ENCODE measurements around the gene PLB1.

PLB1 gene

DNA sequence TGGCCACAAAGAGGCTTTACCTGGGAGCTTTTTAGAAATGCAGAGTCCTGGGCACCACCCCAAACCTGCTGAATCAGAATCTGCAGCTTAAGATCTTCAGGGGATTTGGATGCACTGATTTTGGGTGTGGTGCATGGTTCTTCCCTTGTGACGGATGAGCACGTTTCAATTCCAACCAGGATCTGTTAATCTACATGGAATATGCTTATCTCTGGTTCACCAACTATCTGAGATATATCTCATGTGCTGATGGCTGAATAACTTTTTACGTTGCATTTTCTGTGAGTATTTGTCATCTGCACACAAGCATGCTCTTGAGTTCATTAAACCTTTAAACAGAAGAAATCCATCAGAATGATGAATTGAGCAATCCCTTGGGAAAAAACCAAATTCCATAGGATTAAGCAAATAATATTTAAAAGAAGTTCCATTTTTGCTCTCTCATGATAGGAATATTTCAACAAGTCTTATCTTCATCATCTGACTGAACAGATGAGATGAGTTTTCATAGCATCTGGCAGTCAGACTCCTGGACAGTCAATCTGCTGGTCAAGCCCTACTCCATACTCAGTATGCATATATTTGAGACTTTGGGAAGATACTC, 120.6 kb downstream of the PLB1 start:
- DNase-seq: no peak

DNA sequence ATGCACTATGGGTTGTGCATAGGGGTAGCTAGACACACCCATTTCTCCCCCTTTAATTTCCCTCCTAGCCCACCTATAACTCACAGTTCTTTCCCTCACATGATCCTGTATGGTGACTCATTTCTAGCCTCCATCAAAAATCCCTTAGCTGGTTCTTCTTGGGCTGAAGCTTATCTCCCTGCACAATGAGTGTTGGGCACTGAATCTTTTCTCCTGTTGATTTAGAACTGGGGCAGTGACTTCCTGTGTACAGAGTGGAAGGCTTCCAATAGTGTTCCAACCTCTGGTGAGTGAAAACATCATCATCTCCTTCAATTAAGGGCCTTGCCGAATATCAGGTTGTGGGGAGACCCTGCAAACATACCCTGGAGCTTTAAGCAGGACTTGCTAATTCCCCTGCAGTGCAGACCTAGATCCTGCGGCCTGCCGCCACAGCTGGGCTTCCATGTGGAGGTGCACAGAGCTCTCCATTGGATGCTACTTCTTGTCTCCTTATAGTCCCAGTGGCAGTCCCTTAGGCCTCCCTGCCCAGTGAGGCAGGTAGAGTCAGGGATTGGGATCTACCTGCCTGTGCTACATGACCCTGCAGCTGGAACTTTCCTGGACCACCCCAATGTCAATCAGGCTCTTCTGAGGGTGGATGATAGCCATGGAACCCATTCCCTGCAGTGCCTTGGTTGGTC, 121.8 kb downstream of the PLB1 start:
- DNase-seq: no peak

DNA sequence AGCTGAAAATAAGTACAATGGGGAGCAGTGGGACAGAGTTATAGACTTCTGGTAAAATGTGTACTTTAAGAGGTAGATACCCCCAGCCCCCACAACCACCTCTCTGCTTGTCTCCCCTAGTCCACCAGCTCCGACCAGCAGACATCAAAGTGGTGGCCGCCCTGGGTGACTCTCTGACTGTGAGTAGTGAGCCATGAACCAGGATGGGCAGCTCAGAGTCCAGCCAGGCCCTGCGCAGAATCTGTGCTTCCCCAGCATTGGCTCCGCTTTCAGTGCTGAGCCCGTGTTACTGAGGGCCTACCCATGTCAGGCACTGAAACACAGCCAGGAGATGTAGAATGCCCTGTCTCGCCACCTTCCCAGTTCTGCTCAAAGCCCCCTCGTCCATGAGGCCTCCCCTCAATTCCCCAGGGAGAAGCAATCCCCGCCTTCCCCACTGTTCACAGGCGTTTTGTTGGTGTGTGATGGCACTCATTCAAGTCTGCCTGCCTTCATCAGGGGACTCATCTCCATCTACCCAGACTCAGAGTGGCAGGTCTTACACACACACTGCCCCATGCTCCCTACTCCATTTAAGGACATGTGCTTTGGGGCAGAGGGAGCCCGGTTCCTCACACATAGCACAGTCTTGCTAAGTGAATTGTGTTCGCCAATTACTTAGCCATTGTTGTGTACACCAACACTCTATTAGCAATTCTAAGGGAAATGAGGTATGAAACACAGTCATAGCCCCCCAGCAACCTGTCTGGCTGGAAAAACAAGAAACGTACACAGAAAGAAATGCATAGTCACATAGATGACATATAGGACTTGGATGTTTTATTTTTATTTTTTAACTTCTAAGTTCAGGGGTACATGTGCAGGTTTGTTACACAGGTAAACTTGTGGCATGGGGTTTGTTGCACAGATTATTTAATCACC, 122.6 kb downstream of the PLB1 start:
- no peak for DNase-seq

DNA sequence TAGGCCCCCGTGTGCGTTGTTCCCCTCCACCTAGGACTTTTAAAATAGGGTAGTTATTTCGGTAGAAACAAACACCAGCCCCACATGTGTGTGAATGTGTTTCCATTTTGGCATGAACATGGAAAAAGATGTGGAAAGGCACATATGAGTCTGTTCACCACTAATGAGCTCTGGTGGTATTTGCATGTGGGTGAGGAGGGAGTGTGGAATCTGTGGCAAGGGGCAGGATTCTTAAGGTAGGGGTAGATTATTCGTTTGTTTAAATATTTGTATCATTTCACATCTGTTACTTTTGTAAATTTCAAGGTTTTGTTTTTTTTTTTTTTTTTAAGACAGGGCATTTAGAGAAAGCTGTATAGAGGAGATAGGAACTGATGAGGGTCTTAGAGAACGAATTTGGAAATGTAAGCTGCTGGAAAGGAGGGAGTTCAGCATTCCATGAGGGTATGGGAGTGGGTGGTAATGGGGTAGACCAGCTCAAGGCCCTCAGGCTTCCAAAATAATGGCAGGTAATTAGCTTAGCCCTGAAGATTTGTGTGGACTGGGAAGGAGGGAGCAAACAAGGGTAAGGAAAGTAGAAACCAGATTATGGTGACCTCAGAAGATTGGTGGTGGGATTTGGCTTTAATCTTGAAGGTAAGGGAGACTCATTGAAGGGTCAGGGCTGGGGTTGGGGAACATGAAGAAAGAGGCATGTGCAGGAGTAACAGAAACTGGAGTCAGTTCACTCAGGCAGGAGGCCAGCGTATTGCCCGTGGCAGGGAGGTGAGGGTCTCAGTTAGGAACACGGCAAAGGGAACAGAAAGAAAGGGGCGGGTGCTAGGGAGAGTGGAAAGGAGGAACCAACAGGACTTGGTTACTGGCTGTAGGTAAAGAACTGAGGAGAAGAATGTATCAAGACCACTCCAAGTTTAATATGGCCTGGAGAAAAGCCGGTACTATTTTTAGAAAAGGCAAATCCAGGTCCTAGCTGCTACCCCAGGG, 123.6 kb downstream of the PLB1 start:
- no peak for DNase-seq

DNA sequence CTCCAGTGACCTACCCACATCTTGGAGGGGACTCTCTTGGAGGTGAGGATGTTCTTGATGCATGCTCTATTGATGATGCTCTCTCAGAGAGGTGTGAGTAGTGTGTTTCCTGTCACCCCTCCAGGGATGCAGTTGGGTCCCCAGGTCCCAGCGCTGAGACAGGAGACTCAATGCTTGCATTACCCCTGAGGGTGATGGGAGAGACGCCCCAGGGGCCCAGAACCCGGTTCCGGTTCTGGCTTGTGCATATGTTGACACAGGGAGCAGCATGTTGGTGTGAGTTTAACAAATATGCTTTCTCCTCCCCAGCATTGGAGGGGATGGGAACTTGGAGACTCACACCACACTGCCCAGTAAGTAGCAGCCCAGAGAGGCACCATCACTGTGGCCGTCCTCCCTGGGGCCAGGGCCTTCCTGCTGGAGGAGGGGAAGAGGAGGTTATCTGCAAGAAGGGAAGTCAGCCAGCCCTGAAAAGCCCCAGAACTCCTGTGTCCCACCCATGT, 124.5 kb downstream of the PLB1 start:
- DNase-seq: no peak

DNA sequence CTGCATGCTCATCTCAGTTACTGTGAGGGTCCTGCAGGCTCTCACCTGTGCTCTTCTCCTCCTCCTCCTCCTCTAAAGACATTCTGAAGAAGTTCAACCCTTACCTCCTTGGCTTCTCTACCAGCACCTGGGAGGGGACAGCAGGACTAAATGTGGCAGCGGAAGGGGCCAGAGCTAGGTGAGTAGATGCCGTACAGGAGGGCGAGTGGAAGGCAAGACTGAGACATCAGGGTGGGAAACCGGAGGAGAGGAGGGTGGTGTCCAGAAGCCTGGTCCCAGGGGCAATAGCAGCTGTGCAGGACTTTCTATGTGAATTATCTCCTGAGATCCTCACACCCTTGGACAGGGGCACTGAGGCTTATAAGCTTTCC, 124.9 kb downstream of the PLB1 start:
- DNase-seq: no peak

DNA sequence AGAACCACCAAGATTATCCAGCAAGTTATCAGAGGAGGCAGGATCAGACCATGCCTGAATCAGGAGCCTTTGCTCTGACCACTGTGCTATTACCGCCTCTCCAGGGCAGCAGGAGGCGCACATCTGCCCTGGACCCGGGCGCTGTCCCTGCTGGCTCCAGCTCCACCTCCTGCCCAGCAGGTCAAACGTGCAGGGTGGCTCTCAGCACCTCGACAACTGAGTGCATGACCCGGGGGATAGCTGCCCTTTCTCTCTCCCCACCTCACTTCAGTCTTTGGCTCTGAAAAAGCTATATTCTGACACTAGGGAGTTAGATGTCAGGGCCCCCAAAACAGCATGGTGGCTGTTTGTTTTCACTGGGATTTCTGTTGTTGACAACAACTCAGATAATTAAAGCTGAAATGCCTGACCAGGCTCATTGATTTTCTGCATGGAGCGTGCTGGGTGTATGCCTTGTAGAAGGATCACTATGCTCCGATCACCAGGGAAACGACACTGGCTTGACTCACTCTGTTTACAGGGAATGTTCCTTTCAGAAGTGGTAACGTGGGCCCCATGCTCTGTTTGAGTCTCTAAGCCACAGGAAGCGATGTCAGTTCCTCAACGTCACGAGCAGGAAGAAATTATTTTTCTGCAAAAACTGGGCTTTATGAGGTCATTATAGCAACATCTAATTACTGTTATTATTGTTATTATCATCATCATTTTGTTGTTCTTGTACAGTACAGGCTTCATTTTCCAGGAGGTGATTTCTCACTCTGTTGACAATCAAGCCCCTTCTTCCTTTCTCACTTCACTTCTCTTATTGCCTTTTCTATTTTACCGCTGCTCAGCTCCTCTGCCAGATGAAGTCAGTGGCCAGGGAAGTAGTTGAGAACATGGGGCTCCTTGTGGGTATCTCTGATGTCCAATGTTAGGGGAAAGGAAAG, 125.6 kb downstream of the PLB1 start:
- peak; percentile 86 for DNase-seq

DNA sequence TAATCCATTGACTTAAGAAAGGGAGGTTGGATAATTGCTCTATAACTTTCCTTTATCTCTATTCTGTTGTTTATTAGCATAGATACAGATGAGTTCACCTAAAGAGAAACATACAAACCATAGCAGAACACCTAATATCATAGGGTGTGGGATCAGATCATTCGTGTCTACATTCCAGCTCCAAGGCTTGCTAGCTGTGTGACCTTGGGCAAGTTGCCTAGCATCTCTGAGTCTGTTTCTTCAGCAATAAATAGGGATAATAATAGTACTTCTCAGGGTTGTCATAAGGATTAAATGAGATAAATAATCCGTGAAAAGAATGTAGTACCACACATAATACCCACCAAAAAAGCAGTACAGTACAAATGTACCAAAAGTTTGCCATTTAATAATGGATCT, 126.2 kb downstream of the PLB1 start:
- no peak for DNase-seq

DNA sequence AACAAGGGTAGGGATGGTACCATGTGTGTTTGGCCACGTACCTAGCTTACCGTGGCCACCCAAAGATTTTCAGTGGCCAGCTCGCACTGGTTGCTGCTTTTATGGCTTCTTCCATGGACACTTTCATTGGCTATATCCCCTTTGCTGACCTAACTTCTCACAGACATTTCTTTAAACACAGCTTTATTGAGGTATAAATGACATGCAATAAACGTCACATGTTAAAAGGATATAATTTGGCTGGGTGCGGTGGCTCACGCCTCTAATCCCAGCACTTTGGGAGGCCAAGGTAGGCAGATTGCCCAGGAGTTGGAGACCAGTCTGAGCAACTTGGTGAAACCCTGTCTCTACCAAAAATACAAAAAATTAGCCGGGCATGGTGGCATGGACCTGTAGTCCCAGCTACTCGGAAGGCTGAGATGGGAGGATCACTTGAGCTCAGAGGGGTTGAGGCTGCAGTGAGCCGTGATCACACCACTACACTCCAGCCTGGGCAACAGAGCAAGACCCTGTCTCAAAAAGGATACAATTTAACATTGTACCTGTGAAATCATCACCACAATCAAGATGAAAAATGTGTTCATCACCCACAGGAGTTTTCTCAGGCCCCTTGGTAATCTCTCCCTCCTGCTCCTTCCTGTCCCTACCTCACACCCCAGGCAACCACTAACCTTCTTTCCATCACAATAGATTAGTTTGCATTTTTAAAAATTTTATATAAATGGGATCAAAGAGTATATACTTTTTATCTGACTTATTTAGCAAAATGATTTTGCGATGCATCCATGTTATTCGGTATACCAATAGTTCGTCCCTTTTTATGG, 127.9 kb downstream of the PLB1 start:
- no peak for DNase-seq

DNA sequence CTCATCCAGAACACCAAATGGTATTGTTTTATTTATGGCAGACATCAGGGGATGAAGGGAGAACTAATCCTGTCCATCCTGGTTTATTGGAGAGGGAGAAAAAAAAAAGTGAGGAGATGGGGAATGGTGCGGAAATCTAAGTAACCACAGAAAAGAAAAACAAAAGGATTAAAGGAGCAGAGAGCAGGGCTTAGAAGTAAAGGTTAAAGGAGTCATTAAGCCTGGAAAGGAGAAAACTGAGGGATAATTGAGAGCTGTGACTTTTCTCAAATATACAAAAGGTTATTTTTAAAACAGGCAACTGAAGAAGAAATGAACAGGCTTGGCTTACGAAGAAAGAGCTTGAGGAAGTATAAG, 128.6 kb downstream of the PLB1 start:
- DNase-seq: no peak

DNA sequence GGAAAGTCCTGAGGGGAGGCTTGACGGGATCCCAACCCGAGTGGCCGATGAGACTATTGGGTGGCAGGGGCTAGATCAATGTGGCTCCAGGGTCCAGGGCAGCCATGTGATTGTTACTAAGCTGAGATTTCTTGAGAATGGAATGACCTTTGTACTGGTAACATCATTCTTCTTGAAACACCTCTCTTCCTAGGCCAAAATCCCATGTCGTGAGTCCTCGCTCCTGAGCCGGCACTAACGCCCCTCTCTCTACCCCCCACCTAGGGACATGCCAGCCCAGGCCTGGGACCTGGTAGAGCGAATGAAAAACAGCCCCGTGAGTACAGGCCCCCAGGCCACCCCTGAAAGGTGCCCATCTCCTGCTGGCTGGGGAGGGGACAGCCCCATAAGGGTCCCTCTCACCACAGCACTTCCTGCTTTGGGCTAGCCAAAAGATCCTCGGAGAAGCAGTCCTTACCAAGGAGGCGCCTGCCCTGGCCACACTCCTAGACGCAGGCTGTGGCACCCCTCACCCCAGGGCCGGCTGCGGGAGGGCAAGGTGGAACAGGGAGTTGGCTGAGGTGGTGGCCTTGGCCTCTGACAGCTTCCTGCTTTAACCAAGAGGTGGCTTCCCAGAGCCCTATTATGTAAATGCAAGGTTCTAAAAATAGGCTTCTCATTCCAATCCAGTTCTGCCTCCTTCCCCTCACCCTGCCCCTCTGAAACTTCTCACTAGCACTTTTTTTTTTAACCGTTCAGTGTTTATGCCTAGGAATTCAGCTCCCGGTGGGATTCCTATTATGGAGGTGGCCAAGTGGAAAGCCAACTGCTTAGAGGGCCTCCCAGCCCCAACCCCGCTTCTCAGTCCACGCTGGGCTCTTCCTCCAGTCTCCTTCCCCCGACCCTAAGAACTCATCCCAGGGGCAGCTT, 129.2 kb downstream of the PLB1 start:
- DNase-seq: peak; percentile 53

DNA sequence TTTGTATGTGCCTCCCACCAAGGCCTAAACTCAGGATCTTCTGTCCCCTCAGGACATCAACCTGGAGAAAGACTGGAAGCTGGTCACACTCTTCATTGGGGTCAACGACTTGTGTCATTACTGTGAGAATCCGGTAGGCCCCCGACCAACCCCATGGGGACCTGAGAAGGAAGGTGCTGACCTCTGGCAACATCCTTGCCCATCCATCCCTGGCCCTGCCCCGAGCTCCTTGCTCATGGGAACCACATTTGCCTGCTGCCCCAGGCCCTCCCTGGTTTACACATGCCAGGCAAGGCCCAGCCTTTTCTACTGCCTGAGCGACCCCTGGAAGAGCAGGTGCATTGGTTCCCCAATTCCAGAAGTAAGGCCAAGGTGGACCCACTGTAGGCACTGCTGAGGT, 130.5 kb downstream of the PLB1 start:
- DNase-seq: no peak

DNA sequence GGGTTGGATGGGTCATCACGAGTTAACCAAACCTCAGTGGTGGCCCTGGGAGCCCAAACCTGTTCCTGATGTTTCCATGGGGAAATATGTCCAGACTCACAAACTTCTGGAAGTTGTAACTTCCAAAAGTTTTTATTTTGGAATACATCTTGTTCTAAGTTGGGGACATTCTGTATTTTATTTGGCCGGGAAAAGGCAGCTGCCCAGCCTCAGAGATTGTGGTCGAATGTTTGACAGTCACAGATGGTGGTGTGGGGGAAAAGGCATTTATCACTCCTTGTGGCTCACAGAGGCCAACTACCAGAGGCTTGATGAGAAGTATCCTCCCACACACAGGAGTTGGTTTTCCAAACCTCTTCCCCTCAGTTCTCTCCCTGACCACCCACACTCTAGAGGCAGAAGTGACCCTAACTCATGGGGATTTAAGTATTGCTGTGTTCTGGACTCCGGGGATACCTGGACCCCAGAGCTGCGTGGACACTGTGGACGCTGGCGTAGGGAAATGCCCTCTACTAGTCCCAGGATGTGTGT, 131.1 kb downstream of the PLB1 start:
- no peak for DNase-seq

DNA sequence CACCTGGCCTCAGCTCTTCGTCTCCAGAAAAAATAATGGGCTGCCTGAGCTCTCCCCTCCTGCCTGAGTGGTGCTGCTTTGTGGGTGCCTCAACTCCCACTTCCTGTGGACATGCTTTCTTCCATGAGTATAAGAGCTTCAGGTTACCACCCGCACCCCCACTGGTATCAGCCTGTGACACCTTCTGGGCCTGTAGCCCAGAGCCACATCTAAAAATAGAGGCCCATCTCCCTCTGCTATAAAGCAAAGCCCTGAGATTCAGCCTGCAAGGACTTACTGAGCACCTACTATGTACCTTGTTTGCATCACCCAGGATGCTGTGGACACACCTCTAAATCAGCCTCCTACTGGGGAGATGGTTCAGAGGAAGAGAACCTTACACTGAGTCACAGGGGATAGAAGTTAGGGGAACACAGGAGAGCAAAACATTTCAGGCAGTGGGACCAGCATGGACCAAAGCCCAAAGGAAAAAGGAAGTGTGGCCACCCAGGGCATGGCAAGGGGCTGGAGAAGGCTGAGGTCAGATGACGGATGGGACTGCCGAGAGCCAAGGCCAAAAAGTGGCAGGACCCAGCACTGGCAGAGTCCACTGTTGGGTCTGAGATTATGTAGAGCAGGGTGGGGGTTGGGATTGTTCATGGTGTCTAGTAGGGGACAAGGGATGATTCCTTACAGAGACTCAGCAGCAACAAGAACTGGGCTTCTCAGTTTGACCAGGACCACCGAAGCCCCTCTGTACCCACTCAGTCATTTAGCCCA, 132.0 kb downstream of the PLB1 start:
- no peak for DNase-seq

DNA sequence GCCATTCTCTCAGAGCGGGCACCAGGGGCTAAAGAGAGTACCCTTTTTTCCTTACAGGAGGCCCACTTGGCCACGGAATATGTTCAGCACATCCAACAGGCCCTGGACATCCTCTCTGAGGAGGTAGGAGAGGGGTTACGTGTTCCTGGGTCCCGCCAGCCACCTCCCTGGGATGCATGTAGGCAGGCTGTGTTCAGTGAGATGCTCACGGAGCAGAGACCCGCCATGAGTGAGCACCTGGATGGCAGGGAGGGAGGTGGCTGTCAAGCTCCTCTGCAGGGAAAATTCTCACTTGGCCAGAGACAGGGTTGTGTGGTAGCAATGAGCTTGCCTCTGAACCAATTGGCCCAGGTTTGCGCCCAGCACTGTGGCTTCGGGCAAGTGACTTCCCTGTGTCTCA, 132.6 kb downstream of the PLB1 start:
- DNase-seq: no peak

DNA sequence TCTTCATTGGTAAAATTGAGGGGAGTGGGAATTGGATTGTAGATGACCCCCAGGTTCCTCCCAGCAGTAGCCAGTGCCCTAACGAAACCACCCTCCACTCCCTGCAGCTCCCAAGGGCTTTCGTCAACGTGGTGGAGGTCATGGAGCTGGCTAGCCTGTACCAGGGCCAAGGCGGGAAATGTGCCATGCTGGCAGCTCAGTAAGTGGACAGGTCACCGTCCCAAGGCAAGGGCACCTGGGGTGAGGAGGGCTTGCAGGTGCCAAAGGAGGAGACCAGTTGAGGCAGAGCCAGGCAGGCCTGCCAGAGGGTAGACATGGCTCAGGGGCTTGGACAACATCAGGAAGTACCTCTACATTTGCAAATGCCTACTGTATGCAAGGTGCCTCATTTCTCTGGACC, 133.1 kb downstream of the PLB1 start:
- no peak for DNase-seq

DNA sequence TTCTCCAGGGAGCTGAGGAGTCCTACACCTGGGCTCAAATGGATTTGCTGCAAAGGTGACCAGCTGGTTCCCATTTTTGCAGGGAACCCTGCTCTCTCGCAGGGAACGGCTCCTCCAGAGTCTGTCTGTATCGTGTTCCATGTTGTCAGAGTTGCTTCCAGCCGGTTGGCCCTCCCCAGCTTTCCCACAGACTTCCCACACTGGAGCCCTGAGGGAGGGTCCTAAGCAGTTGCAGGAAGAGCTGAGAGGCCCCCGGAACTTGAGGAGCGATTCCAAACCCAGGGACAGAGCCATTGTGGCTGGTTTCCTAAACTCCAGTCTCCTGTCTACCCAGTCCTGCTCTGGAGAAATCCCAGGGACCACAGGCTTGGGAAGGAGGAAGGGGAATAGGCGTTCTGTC, 134.1 kb downstream of the PLB1 start:
- DNase-seq: no peak

DNA sequence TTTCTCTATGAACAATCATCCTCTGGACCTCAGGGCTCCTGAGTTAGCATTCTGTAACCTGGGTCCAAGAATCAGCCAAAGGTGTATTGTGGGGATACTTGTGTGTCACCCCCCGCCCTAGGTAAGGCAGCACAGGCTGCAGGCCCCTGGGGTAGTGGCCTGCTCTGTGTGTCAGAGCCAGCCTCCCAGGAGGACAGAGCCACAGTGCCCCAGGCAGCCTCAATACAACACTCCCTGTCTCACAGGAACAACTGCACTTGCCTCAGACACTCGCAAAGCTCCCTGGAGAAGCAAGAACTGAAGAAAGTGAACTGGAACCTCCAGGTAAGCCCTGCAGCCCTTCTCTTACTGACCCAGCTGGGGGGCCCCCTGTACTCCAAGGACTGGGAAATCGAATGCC, 134.5 kb downstream of the PLB1 start:
- DNase-seq: no peak
